ENCODE results near the gene RSRC1.

- TF ChIP-seq CTCF (IDR thresholded peaks at IDR 0.05; ENCODE audit: insufficient read depth, low read length, poor library complexity, severe bottlenecking) (no peak), EZH2phosphoT487 (conservative IDR thresholded peaks at IDR 0.05; ENCODE audit: low read length) (no peak)
Measured at GRCh38 chr3:158573714-158574113, 463.8 kb downstream of the RSRC1 start.

Data from SU-DHL-6 (cell line).